ENCODE measurements around the gene TCF7L2. TPM values are rescaled to one million over a fixed set of nuclear protein-coding genes. Genes with fewer than 3 reads are reported as not detected.

TCF7L2 gene
- total RNA-seq, 1 experiment from 2014 or later = 45.2 TPM

DNA sequence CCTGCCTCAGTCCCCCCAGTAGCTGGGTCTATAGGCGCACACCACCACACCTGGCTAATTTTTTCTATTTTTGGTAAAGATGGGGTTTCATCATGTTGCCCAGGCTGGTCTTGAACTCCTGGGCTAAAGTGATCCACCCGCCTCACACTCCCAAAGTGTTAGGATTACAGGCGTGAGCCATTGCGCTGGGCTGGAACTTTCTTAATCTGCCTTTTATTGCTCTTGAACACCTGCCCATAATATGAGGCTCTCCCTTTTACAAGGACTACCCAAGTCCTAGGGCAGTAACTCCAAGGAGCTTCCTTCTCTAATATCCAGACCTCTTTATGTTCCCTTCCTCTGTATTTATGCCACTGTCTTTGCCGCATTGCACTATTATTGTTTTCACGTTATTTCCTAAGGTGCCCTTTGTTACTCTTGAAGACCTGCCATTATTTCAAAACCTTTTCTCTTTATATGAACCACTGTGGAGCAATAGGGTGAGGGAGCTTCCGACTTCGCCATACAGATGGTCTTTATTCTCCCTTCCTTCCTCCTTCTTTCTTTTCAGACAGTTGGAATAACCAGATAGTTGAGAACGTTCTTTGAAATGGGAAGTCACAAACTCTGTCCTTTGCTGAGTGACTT lies 36.3 kb upstream of the TCF7L2 start:
- ChIA-PET POLR2A (no interaction called here), CTCF (no interaction called here)
- Histone ChIP-seq H3K27me3 (ENCODE audit: control insufficient read depth, insufficient read depth, low read length) (no peaks in the 10 kb centered on the region), H3K4me3 (ENCODE audit: low read depth in 2 of 2, low read length in 2 of 2) (no peak overlapping the region), H3K4me1 (ENCODE audit: control insufficient read depth, insufficient read depth, low read length) (peaks cover 4% of the 10 kb centered on the region; the same call in 1 of the 2 replicates), H3K36me3 (ENCODE audit: control insufficient read depth, insufficient read depth, low read length) (no peaks in the 10 kb centered on the region), H3K27ac (ENCODE audit: low read length) (no peak overlapping the region), H3K9me3 (ENCODE audit: control insufficient read depth, insufficient read depth, low read depth, low read length) (no peaks in the 10 kb centered on the region)
- TF ChIP-seq TCF7L2 (IDR thresholded peaks at IDR 0.05; ENCODE audit: low read depth, low read length) (no peak), CTCF (IDR thresholded peaks at IDR 0.05) (no peak), POLR2AphosphoS5 (IDR thresholded peaks at IDR 0.05; ENCODE audit: low read depth, low read length) (no peak), SIN3A (IDR thresholded peaks at IDR 0.05; ENCODE audit: borderline replicate concordance, insufficient read depth, low read depth, low read length) (no peak)
- TF ChIP-seq, protein P1, sequence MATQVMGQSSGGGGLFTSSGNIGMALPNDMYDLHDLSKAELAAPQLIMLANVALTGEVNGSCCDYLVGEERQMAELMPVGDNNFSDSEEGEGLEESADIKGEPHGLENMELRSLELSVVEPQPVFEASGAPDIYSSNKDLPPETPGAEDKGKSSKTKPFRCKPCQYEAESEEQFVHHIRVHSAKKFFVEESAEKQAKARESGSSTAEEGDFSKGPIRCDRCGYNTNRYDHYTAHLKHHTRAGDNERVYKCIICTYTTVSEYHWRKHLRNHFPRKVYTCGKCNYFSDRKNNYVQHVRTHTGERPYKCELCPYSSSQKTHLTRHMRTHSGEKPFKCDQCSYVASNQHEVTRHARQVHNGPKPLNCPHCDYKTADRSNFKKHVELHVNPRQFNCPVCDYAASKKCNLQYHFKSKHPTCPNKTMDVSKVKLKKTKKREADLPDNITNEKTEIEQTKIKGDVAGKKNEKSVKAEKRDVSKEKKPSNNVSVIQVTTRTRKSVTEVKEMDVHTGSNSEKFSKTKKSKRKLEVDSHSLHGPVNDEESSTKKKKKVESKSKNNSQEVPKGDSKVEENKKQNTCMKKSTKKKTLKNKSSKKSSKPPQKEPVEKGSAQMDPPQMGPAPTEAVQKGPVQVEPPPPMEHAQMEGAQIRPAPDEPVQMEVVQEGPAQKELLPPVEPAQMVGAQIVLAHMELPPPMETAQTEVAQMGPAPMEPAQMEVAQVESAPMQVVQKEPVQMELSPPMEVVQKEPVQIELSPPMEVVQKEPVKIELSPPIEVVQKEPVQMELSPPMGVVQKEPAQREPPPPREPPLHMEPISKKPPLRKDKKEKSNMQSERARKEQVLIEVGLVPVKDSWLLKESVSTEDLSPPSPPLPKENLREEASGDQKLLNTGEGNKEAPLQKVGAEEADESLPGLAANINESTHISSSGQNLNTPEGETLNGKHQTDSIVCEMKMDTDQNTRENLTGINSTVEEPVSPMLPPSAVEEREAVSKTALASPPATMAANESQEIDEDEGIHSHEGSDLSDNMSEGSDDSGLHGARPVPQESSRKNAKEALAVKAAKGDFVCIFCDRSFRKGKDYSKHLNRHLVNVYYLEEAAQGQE (IDR thresholded peaks at IDR 0.05; ENCODE audit: insufficient read depth in 1 of 2, low read depth in 2 of 2, low read length in 1 of 2) = no peak
- intact Hi-C loops (cut with micrococcal nuclease; ENCODE audit: unreplicated experiment) (no loop called here), in situ Hi-C loops (cut with HindIII; ENCODE audit: low pct_unique_long_range_greater_than_20kb, low sequenced_read_pairs) (no loop called here)
- BruUV-seq (replicated peaks) = no TSS peak
- no peak for DNase-seq (ENCODE audit: low read depth, low spot score)
- no peak for ATAC-seq

DNA sequence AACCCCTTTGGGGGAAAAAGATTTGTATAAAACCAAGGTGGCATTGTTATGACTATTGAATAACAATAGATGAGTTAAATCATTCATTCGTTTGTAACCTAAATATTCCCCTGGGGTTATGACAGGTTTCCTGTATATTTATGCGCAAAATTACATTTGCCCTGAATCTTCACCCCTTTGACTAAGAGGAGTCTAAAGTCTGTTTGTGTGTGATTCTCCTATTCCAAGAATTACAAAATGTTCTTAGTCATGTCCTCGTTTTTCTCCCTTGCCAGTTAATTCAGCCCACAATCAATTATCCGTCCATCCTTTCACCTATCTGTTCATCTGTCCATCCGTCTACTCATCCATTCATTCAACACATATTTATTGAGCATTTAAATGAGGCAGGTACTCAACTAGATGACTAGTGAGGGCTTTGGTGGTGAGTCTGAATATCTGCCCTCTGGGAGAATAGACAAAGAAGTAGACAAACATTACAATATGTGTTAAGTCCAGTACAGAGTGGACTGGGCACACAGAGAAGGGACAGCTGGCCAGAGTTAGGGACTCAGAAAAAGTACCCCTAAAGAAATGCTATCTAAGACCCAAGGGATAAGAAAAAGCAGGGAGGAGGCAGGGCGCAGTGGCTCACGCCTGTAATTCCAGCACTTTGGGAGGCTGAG lies 35.6 kb upstream of the TCF7L2 start:
- in situ Hi-C loops (cut with HindIII; ENCODE audit: low pct_unique_long_range_greater_than_20kb, low sequenced_read_pairs) = no loop called here
- no TSS peak for BruUV-seq (replicated peaks)
- Histone ChIP-seq H3K36me3 (ENCODE audit: control insufficient read depth, insufficient read depth, low read length) (no peaks in the 10 kb centered on the region), H3K27me3 (ENCODE audit: control insufficient read depth, insufficient read depth, low read length) (no peaks in the 10 kb centered on the region), H3K27ac (ENCODE audit: low read length) (no peak overlapping the region), H3K4me1 (ENCODE audit: control insufficient read depth, insufficient read depth, low read length) (peaks cover 4% of the 10 kb centered on the region; the same call in 1 of the 2 replicates), H3K9me3 (ENCODE audit: control insufficient read depth, insufficient read depth, low read depth, low read length) (no peaks in the 10 kb centered on the region), H3K4me3 (ENCODE audit: low read depth in 2 of 2, low read length in 2 of 2) (no peak overlapping the region)
- ChIA-PET CTCF (no interaction called here), POLR2A (no interaction called here)
- no peak for DNase-seq (ENCODE audit: low read depth, low spot score)
- intact Hi-C loops (cut with micrococcal nuclease; ENCODE audit: unreplicated experiment) = no loop called here
- no peak for ATAC-seq
- TF ChIP-seq, protein P1 (IDR thresholded peaks at IDR 0.05; ENCODE audit: insufficient read depth in 1 of 2, low read depth in 2 of 2, low read length in 1 of 2) = no peak
- TF ChIP-seq POLR2AphosphoS5 (IDR thresholded peaks at IDR 0.05; ENCODE audit: low read depth, low read length) = no peak
- TF ChIP-seq CTCF (IDR thresholded peaks at IDR 0.05) = no peak
- TF ChIP-seq SIN3A (IDR thresholded peaks at IDR 0.05; ENCODE audit: borderline replicate concordance, insufficient read depth, low read depth, low read length) = no peak
- no peak for TF ChIP-seq TCF7L2 (IDR thresholded peaks at IDR 0.05; ENCODE audit: low read depth, low read length)
